GM23338 (cell line): ENCODE data around the gene ZFP62. TPM values are rescaled to one million over a fixed set of nuclear protein-coding genes. Genes with fewer than 3 reads are reported as not detected.

ENCODE experiments used
- ATAC-seq: fragments of 200-7000 bp; cut with Tn5 transposase; 3 replicates; pipeline ENCODE4 v1.9.1; 2020
- DNase-seq: peaks from one replicate; pipeline ENCODE4 v3.0.0-alpha.2; 2015; ENCODE audit warnings: low spot score
- H2AFZ ChIP-seq: fragments of 200-600 bp; sonication (generic); 2 replicates; pipeline ENCODE4 v1.8.0; 2016; ENCODE audit warnings: antibody characterized with exemption, mild to moderate bottlenecking, moderate library complexity
- H3F3A ChIP-seq: fragments of 200-600 bp; sonication (generic); replicated peaks from 2 replicates; pipeline ENCODE4 v1.8.0; 2017; ENCODE audit warnings: antibody characterized with exemption, mixed run types, low read depth
- H3K27ac ChIP-seq: fragments of 200-600 bp; sonication (generic); 2 replicates; pipeline ENCODE4 v1.6.1; 2016; ENCODE audit warnings: low read depth
- H3K27me3 ChIP-seq: fragments of 200-600 bp; sonication (generic); 2 replicates; pipeline ENCODE4 v1.8.0; 2016; ENCODE audit warnings: mild to moderate bottlenecking, mixed run types, moderate library complexity; ENCODE audit not compliant: insufficient read depth
- H3K36me3 ChIP-seq: fragments of 200-600 bp; sonication (generic); 2 replicates; pipeline ENCODE4 v1.8.0; 2016; ENCODE audit warnings: mild to moderate bottlenecking; ENCODE audit not compliant: insufficient read depth
- H3K4me1 ChIP-seq: fragments of 200-600 bp; sonication (generic); 2 replicates; pipeline ENCODE4 v1.8.0; 2016; ENCODE audit warnings: mild to moderate bottlenecking, moderate library complexity; ENCODE audit not compliant: insufficient read depth
- H3K4me2 ChIP-seq: fragments of 200-600 bp; sonication (generic); 2 replicates; pipeline ENCODE4 v1.7.1; 2017; ENCODE audit warnings: mixed run types
- H3K4me3 ChIP-seq: fragments of 200-600 bp; sonication (generic); 2 replicates; pipeline ENCODE4 v1.6.1; 2016; ENCODE audit warnings: mixed run types
- H3K79me2 ChIP-seq: fragments of 200-600 bp; sonication (generic); replicated peaks from 2 replicates; pipeline ENCODE4 v1.8.0; 2017; ENCODE audit warnings: mild to moderate bottlenecking; ENCODE audit not compliant: insufficient read depth
- H3K9me2 ChIP-seq: fragments of 200-600 bp; sonication (generic); 2 replicates; pipeline ENCODE4 v1.8.0; 2017; ENCODE audit not compliant: insufficient read depth
- H4K20me1 ChIP-seq: fragments of 200-600 bp; sonication (generic); replicated peaks from 2 replicates; pipeline ENCODE4 v1.8.0; 2017; ENCODE audit warnings: mild to moderate bottlenecking; ENCODE audit not compliant: insufficient read depth
- H3K27ac Mint-ChIP-seq: 2 replicates; pipeline ENCODE4 v1.8.0; 2020; ENCODE audit warnings: inconsistent platforms, mild to moderate bottlenecking, moderate library complexity, mixed read lengths
- H3K27me3 Mint-ChIP-seq: 3 replicates; pipeline ENCODE4 v1.8.0; 2022; ENCODE audit warnings: low read depth, mild to moderate bottlenecking, moderate library complexity, mixed read lengths, inconsistent platforms; ENCODE audit not compliant: insufficient read depth, poor library complexity
- H3K36me3 Mint-ChIP-seq: 3 replicates; pipeline ENCODE4 v1.8.0; 2021; ENCODE audit warnings: low read depth, mild to moderate bottlenecking, inconsistent platforms, moderate library complexity, mixed read lengths
- H3K4me1 Mint-ChIP-seq: 3 replicates; pipeline ENCODE4 v1.8.0; 2020; ENCODE audit warnings: mild to moderate bottlenecking, inconsistent platforms, mixed read lengths
- H3K4me3 Mint-ChIP-seq: 3 replicates; pipeline ENCODE4 v1.8.0; 2021; ENCODE audit warnings: moderate library complexity, mild to moderate bottlenecking, inconsistent platforms, mixed read lengths
- H3K9me3 Mint-ChIP-seq: 3 replicates; pipeline ENCODE4 v1.8.0; 2020; ENCODE audit warnings: moderate library complexity, mild to moderate bottlenecking, inconsistent platforms, mixed read lengths
- CREB1 ChIP-seq: fragments of 250-450 bp; sonication (Bioruptor Pico); IDR thresholded peaks from 2 replicates; pipeline ENCODE4 v1.5.0; 2020; ENCODE audit warnings: low read depth, mild to moderate bottlenecking, moderate library complexity
- CTCF ChIP-seq, 2 experiments: fragments of 200-600 bp in 1 of 2; sonication (generic) in 1 of 2; conservative IDR thresholded peaks; 2 replicates each; pipeline versions ENCODE4 v1.5.1 to v1.6.1; 2016 to 2017; ENCODE audit warnings: antibody characterized with exemption in 2 of 2, low read depth in 2 of 2, mild to moderate bottlenecking in 2 of 2, moderate library complexity in 1 of 2
- ETS1 ChIP-seq: IDR thresholded peaks from 2 replicates; pipeline ENCODE4 v1.6.1; 2016; ENCODE audit warnings: antibody characterized with exemption
- EZH2 ChIP-seq: fragments of 200-600 bp; sonication (generic); IDR thresholded peaks from one replicate; pipeline ENCODE4 v1.8.0; 2017; ENCODE audit warnings: antibody characterized with exemption, mild to moderate bottlenecking, low read depth; ENCODE audit not compliant: unreplicated experiment
- EZH2phosphoT487 ChIP-seq: fragments of 200-600 bp; sonication (generic); IDR thresholded peaks from one replicate; pipeline ENCODE4 v1.8.1; 2018; ENCODE audit warnings: antibody characterized with exemption; ENCODE audit not compliant: unreplicated experiment
- JUNB ChIP-seq: IDR thresholded peaks from one replicate; pipeline ENCODE4 v1.6.1; 2016; ENCODE audit warnings: antibody characterized with exemption; ENCODE audit not compliant: unreplicated experiment
- NANOG ChIP-seq: IDR thresholded peaks from 2 replicates; pipeline ENCODE4 v1.6.1; 2016; ENCODE audit warnings: antibody characterized with exemption, borderline replicate concordance
- POLR2AphosphoS5 ChIP-seq: IDR thresholded peaks from 2 replicates; pipeline ENCODE4 v1.6.1; 2016; ENCODE audit warnings: antibody characterized with exemption, low read depth
- STAT1 ChIP-seq: IDR thresholded peaks from one replicate; pipeline ENCODE4 v1.6.1; 2016; ENCODE audit warnings: antibody characterized with exemption; ENCODE audit not compliant: unreplicated experiment
- ZNF114 ChIP-seq: fragments of 250-450 bp; sonication (Bioruptor Pico); IDR thresholded peaks from 2 replicates; pipeline ENCODE4 v1.5.0; 2020; ENCODE audit warnings: mild to moderate bottlenecking, moderate library complexity
- ZNF331 ChIP-seq: fragments of 250-450 bp; sonication (Bioruptor Pico); IDR thresholded peaks from 2 replicates; pipeline ENCODE4 v1.5.0; 2020; ENCODE audit warnings: low read depth, mild to moderate bottlenecking, moderate library complexity
- ZNF462 ChIP-seq: fragments of 250-450 bp; sonication (Bioruptor Pico); IDR thresholded peaks from 2 replicates; pipeline ENCODE4 v1.5.0; 2020; ENCODE audit warnings: mild to moderate bottlenecking, moderate library complexity
- polyA plus RNA-seq: library from polyadenylated mRNA; unstranded; fragments of >200 nt; fragmentation: Nextera tagmentation; extraction: Ambion mirVana; gene quantifications from 2 replicates; pipeline ENCODE4 v1.2.1, GENCODE V29; 2016
- total RNA-seq: library from RNA; depleted of rRNA; stranded (reverse); fragments of >200 nt; shearing (Covaris generic); gene quantifications from 2 replicates; pipeline ENCODE4 v1.2.3, GENCODE V29; 2014
- TF ChIP-seq, protein P1 (sequence below): IDR thresholded peaks from one replicate; pipeline ENCODE4 v1.6.1; 2018; ENCODE audit warnings: antibody characterized with exemption; ENCODE audit not compliant: unreplicated experiment

ZFP62 gene
- total and polyA plus RNA-seq, 2 experiments from 2014 or later = 32.9 to 33.2 TPM

DNA sequence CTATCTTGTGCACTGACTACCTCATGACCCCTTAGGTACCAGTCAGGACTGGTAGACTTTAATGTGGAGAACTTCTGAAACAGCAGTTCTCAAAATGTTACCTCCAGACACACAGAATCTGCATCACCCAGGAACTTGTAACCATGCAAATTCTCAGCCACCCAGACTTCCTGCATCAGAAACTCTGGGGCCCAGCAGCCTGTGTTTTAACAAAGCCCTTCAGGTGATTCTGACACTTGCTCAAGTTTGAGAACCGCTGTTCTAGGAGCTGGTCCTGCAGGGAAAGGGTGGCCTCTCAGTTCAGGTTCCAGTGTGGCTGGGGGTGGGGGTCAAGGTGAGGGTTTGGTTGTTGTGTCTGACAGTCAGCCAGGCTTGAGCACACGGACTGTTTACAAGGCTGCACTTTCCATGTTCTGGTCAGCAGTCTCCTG is 28.4 kb downstream of the ZFP62 start:
- ATAC-seq = no peak
- Histone ChIP-seq H3K4me3 (no peak overlapping the region), H2AFZ (no peak overlapping the region), H3K4me2 (no peak overlapping the region), H3K27ac (no peak overlapping the region), H3F3A (0 out of 2 replicates have a peak, but pooled peaks cover 7% of the 10 kb centered on the region), H3K9me2 (no peaks in the 10 kb centered on the region), H3K4me1 (peaks cover 12% of the 10 kb centered on the region), H3K36me3 (peaks cover 4% of the 10 kb centered on the region; the same call in 1 of the 2 replicates), H4K20me1 (0 out of 2 replicates have a peak, but pooled peaks cover 7% of the 10 kb centered on the region), H3K27me3 (peaks cover 41% of the 10 kb centered on the region), H3K79me2 (no peaks in the 10 kb centered on the region)
- 0 out of 3 replicates have a peak overlapping the region, but pooled peaks have one; percentile 27 for H3K4me3 Mint-ChIP-seq
- H3K36me3 Mint-ChIP-seq = peaks cover 36% of the 10 kb centered on the region
- TF ChIP-seq POLR2AphosphoS5 (no peak), CTCF (conservative IDR thresholded peaks at IDR 0.05; ENCODE audit: low read depth in 2 of 2) (no peak), ZNF331 (CRISPR knock-in tag) (no peak), JUNB (no peak), CREB1 (CRISPR knock-in tag) (no peak), STAT1 (no peak), ZNF462 (CRISPR knock-in tag) (no peak), ZNF114 (CRISPR knock-in tag) (no peak), EZH2 (no peak), EZH2phosphoT487 (no peak), ETS1 (no peak), NANOG (no peak)
- TF ChIP-seq, protein P1, sequence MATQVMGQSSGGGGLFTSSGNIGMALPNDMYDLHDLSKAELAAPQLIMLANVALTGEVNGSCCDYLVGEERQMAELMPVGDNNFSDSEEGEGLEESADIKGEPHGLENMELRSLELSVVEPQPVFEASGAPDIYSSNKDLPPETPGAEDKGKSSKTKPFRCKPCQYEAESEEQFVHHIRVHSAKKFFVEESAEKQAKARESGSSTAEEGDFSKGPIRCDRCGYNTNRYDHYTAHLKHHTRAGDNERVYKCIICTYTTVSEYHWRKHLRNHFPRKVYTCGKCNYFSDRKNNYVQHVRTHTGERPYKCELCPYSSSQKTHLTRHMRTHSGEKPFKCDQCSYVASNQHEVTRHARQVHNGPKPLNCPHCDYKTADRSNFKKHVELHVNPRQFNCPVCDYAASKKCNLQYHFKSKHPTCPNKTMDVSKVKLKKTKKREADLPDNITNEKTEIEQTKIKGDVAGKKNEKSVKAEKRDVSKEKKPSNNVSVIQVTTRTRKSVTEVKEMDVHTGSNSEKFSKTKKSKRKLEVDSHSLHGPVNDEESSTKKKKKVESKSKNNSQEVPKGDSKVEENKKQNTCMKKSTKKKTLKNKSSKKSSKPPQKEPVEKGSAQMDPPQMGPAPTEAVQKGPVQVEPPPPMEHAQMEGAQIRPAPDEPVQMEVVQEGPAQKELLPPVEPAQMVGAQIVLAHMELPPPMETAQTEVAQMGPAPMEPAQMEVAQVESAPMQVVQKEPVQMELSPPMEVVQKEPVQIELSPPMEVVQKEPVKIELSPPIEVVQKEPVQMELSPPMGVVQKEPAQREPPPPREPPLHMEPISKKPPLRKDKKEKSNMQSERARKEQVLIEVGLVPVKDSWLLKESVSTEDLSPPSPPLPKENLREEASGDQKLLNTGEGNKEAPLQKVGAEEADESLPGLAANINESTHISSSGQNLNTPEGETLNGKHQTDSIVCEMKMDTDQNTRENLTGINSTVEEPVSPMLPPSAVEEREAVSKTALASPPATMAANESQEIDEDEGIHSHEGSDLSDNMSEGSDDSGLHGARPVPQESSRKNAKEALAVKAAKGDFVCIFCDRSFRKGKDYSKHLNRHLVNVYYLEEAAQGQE = no peak
- peaks cover 37% of the 10 kb centered on the region for H3K9me3 Mint-ChIP-seq
- peaks cover 17% of the 10 kb centered on the region for H3K4me1 Mint-ChIP-seq
- no peak overlapping the region for H3K27ac Mint-ChIP-seq
- DNase-seq = no peak
- H3K27me3 Mint-ChIP-seq = peaks cover 44% of the 10 kb centered on the region
